HEK293 (cell line): ENCODE data around the gene NMB.

Source experiments
- FEZF1 ChIP-seq: fragments of 450-650 bp; formaldehyde crosslinking; IDR thresholded peaks from 2 replicates; pipeline ENCODE4 v1.5.1; 2016; ENCODE audit warnings: missing biosample characterization, missing genetic modification characterization
- HOXD13 ChIP-seq: sonication (generic); formaldehyde crosslinking; IDR thresholded peaks from 2 replicates; pipeline ENCODE4 v1.8.0; 2022; ENCODE audit warnings: missing genetic modification reagents, borderline replicate concordance
- IKZF3 ChIP-seq: fragments of 450-650 bp; IDR thresholded peaks from 2 replicates; pipeline ENCODE4 v1.5.0; 2018; ENCODE audit warnings: missing biosample characterization, mild to moderate bottlenecking, missing genetic modification characterization, moderate library complexity
- PRDM4 ChIP-seq: fragments of 450-650 bp; formaldehyde crosslinking; IDR thresholded peaks from 2 replicates; pipeline ENCODE4 v1.5.1; 2017; ENCODE audit warnings: missing biosample characterization, missing genetic modification characterization
- RBAK ChIP-seq: fragments of 450-650 bp; formaldehyde crosslinking; IDR thresholded peaks from 2 replicates; pipeline ENCODE4 v1.5.1; 2016; ENCODE audit warnings: missing biosample characterization, missing genetic modification characterization
- REST ChIP-seq: fragments of 450-650 bp; formaldehyde crosslinking; IDR thresholded peaks from 2 replicates; pipeline ENCODE4 v1.5.1; 2016; ENCODE audit warnings: missing biosample characterization, missing genetic modification characterization
- SCRT2 ChIP-seq: fragments of 450-650 bp; formaldehyde crosslinking; IDR thresholded peaks from 2 replicates; pipeline ENCODE4 v1.5.1; 2016; ENCODE audit warnings: missing biosample characterization, missing genetic modification characterization
- ZBTB8A ChIP-seq: fragments of 450-650 bp; formaldehyde crosslinking; IDR thresholded peaks from 2 replicates; pipeline ENCODE4 v1.5.1; 2016; ENCODE audit warnings: missing biosample characterization, missing genetic modification characterization
- ZFHX2 ChIP-seq: fragments of 450-650 bp; formaldehyde crosslinking; conservative IDR thresholded peaks from 2 replicates; pipeline ENCODE4 v1.5.1; 2016; ENCODE audit warnings: missing biosample characterization, missing genetic modification characterization
- ZNF311 ChIP-seq: fragments of 450-650 bp; formaldehyde crosslinking; IDR thresholded peaks from 2 replicates; pipeline ENCODE4 v1.5.1; 2017; ENCODE audit warnings: missing biosample characterization, missing genetic modification characterization, borderline replicate concordance
- ZNF398 ChIP-seq: fragments of 450-650 bp; formaldehyde crosslinking; IDR thresholded peaks from 2 replicates; pipeline ENCODE4 v1.5.1; 2017; ENCODE audit warnings: missing biosample characterization, missing genetic modification characterization
- ZNF571 ChIP-seq: fragments of 450-650 bp; formaldehyde crosslinking; IDR thresholded peaks from 2 replicates; pipeline ENCODE4 v1.5.0; 2017; ENCODE audit warnings: missing biosample characterization, missing genetic modification characterization
- ZNF658 ChIP-seq: fragments of 450-650 bp; formaldehyde crosslinking; IDR thresholded peaks from 2 replicates; pipeline ENCODE4; 2016; ENCODE audit warnings: missing biosample characterization, missing genetic modification characterization
- ZNF704 ChIP-seq: fragments of 450-650 bp; formaldehyde crosslinking; IDR thresholded peaks from 2 replicates; pipeline ENCODE4 v1.5.1; 2016; ENCODE audit warnings: missing biosample characterization, missing genetic modification characterization
- ZNF747 ChIP-seq: fragments of 450-650 bp; formaldehyde crosslinking; IDR thresholded peaks from 2 replicates; pipeline ENCODE4 v1.5.1; 2016; ENCODE audit warnings: missing biosample characterization, missing genetic modification characterization
- ZNF830 ChIP-seq: fragments of 450-650 bp; IDR thresholded peaks from 2 replicates; pipeline ENCODE4 v1.5.0; 2018; ENCODE audit warnings: missing biosample characterization, missing genetic modification characterization, low read depth, mild to moderate bottlenecking, moderate library complexity
- TF ChIP-seq, protein P1 (sequence below): fragments of 450-650 bp; formaldehyde crosslinking; IDR thresholded peaks from 2 replicates; pipeline ENCODE4 v1.5.1; 2016; ENCODE audit warnings: missing biosample characterization, missing genetic modification characterization
- TF ChIP-seq, protein P2 (sequence below): fragments of 450-650 bp; formaldehyde crosslinking; conservative IDR thresholded peaks from 2 replicates; pipeline ENCODE4 v1.5.1; 2016; ENCODE audit warnings: low read depth, missing biosample characterization, missing genetic modification characterization
- TF ChIP-seq, protein P3 (sequence below): fragments of 450-650 bp; formaldehyde crosslinking; IDR thresholded peaks from 2 replicates; pipeline ENCODE4; 2016; ENCODE audit warnings: missing biosample characterization, missing genetic modification characterization

The NMB gene

GRCh38 chr15:84658080-84658787 lies at the start of gene NMB (continued):
- TF ChIP-seq PRDM4 (tag by site-specific recombination) (no peak), RBAK (tag by site-specific recombination) (no peak), ZBTB8A (tag by site-specific recombination) (peak; percentile 97), ZFHX2 (no peak; the same call in 1 of the 2 replicates), ZNF571 (no peak), ZNF658 (tag by site-specific recombination) (no peak), SCRT2 (tag by site-specific recombination) (no peak), ZNF704 (tag by site-specific recombination) (no peak), ZNF311 (tag by site-specific recombination) (no peak), FEZF1 (no peak), ZNF398 (no peak), REST (tag by site-specific recombination) (no peak), ZNF830 (tag by site-specific recombination) (no peak), ZNF747 (no peak), HOXD13 (CRISPR knock-in tag) (no peak), IKZF3 (tag by site-specific recombination) (0 out of 2 replicates have a peak, but pooled peaks have one; percentile 38)
- TF ChIP-seq, protein P1, sequence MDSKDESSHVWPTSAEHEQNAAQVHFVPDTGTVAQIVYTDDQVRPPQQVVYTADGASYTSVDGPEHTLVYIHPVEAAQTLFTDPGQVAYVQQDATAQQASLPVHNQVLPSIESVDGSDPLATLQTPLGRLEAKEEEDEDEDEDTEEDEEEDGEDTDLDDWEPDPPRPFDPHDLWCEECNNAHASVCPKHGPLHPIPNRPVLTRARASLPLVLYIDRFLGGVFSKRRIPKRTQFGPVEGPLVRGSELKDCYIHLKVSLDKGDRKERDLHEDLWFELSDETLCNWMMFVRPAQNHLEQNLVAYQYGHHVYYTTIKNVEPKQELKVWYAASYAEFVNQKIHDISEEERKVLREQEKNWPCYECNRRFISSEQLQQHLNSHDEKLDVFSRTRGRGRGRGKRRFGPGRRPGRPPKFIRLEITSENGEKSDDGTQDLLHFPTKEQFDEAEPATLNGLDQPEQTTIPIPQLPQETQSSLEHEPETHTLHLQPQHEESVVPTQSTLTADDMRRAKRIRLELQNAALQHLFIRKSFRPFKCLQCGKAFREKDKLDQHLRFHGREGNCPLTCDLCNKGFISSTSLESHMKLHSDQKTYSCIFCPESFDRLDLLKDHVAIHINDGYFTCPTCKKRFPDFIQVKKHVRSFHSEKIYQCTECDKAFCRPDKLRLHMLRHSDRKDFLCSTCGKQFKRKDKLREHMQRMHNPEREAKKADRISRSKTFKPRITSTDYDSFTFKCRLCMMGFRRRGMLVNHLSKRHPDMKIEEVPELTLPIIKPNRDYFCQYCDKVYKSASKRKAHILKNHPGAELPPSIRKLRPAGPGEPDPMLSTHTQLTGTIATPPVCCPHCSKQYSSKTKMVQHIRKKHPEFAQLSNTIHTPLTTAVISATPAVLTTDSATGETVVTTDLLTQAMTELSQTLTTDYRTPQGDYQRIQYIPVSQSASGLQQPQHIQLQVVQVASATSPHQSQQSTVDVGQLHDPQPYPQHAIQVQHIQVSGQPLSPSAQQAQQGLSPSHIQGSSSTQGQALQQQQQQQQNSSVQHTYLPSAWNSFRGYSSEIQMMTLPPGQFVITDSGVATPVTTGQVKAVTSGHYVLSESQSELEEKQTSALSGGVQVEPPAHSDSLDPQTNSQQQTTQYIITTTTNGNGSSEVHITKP (tag by site-specific recombination) = no peak
- TF ChIP-seq, protein P2, sequence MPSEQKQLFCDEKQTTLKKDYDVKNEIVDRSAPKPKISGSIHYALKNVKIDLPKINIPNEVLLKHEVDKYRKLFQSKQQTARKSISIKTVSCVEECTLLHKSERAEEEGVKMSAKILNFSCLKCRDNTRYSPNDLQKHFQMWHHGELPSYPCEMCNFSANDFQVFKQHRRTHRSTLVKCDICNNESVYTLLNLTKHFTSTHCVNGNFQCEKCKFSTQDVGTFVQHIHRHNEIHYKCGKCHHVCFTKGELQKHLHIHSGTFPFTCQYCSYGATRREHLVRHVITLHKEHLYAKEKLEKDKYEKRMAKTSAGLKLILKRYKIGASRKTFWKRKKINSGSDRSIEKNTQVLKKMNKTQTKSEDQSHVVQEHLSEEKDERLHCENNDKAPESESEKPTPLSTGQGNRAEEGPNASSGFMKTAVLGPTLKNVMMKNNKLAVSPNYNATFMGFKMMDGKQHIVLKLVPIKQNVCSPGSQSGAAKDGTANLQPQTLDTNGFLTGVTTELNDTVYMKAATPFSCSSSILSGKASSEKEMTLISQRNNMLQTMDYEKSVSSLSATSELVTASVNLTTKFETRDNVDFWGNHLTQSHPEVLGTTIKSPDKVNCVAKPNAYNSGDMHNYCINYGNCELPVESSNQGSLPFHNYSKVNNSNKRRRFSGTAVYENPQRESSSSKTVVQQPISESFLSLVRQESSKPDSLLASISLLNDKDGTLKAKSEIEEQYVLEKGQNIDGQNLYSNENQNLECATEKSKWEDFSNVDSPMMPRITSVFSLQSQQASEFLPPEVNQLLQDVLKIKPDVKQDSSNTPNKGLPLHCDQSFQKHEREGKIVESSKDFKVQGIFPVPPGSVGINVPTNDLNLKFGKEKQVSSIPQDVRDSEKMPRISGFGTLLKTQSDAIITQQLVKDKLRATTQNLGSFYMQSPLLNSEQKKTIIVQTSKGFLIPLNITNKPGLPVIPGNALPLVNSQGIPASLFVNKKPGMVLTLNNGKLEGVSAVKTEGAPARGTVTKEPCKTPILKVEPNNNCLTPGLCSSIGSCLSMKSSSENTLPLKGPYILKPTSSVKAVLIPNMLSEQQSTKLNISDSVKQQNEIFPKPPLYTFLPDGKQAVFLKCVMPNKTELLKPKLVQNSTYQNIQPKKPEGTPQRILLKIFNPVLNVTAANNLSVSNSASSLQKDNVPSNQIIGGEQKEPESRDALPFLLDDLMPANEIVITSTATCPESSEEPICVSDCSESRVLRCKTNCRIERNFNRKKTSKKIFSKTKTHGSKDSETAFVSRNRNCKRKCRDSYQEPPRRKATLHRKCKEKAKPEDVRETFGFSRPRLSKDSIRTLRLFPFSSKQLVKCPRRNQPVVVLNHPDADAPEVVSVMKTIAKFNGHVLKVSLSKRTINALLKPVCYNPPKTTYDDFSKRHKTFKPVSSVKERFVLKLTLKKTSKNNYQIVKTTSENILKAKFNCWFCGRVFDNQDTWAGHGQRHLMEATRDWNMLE (tag by site-specific recombination) = no peak
- TF ChIP-seq, protein P3, sequence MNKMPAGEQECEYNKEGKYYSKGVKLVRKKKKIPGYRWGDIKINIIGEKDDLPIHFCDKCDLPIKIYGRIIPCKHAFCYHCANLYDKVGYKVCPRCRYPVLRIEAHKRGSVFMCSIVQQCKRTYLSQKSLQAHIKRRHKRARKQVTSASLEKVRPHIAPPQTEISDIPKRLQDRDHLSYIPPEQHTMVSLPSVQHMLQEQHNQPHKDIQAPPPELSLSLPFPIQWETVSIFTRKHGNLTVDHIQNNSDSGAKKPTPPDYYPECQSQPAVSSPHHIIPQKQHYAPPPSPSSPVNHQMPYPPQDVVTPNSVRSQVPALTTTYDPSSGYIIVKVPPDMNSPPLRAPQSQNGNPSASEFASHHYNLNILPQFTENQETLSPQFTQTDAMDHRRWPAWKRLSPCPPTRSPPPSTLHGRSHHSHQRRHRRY = no peak
